D341Med (cell line): ENCODE data around the gene SMYD5.
A peak's percentile ranks its signal among the peaks of the same experiment; 100 is the strongest.
"Not testable (repeated sequence)": the region's sequence is repeated elsewhere in the genome, so short reads cannot be mapped to it uniquely, and the experiment has no call there.

Experiments used
- DNase-seq: peaks from one replicate; pipeline ENCODE4 v3.0.0; 2012; ENCODE audit warnings: low spot score

The SMYD5 gene

GRCh38 chr2:73260338-73260984, 46.4 kb downstream of the SMYD5 start:
- peak; percentile 84 for DNase-seq

DNA sequence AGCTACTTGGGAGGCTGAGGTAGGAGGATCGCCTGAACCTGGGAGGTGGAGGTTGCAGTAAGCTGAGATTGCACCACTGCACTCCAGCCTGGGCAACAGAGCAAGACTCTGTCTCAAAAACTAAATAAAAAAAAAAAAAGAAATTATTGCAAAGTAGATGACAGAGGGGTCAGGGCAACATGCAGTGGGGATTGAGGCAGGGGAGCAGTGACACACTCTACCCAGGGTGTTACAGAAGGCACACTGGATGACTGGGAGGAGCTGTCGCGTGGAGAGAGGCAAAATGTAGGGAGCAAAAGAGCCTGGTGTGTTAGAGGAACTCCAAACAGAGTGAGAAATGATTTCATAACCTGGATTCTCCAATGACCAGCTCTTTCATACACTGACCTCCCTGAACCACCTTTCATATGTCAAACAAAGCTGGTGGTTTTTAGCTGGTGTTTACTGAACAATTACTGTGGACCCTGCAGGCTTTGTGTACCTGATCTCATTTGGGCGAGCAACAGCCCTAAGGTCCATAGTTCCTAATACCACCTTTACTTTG, 48.1 kb downstream of the SMYD5 start:
- no peak for DNase-seq

DNA sequence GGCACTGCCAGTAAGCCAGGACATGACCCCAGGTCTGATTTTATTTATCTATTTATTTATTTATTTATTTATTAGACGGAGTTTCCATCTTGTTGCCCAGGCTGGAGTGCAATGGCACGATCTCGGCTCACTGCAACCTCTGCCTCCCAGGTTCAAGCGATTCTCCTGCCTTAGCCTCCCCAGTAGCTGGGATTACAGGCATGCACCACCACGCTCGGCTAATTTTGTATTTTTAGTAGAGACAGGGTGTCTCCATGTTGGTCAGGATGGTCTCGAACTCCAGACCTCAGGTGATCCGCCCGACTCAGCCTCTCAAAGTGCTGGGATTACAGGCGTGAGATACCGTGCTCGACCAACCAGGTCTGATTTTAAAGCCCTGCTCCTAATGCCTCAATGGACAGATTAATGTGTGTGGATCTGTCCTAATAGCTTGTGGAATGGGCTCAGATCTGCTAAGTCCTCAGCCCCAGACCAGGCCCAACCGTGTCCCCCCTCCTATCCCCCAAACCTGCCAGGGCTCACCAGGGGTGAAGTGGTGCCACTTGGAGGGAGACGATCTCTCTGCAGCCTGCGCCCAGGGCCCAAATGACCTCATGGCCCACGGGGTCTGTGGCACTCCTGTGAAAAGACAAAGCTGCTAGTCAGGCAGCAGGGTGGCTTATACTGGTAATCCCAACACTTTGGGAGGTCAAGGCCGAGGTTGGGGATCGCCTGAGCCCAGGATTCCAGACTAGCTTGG, 48.8 kb downstream of the SMYD5 start:
- not testable (repeated sequence) for DNase-seq

- DNase-seq: no peak
These were observed 49.7 kb downstream of the SMYD5 start for GRCh38 chr2:73263540-73264331.

DNA sequence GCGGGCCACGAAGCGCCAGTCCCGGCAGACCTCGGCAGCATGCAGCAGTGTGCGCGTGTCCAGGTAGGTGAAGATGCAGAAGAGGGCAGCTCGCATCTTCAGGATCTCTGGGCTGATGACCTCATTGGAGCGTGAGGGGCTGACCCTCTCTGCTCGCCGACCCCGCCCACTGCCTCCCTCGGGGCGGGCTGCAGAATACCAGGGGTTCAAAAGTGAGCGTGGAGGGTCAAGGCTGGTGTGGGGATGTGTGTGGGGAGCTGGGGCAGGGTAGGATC, 50.2 kb downstream of the SMYD5 start:
- DNase-seq: no peak

DNA sequence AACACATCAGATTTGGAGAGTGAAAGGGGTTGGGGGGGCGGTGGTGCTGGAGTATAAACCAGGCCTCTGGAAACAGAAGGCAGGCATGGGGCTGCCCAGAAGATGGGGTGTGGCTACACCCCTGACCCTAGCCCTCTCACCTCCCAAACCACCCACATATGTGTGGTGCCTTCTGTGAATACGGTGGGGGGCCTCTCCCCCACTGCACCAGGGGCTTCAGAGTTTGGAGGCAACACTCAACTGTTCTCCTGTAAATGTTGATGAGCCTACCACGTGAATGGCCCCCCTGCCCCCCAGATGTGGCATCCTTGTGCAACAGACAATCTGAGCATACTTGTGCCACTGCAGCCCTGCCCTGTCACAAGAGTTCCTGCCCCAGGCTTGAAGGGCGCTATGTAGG, 50.7 kb downstream of the SMYD5 start:
- DNase-seq: no peak

DNA sequence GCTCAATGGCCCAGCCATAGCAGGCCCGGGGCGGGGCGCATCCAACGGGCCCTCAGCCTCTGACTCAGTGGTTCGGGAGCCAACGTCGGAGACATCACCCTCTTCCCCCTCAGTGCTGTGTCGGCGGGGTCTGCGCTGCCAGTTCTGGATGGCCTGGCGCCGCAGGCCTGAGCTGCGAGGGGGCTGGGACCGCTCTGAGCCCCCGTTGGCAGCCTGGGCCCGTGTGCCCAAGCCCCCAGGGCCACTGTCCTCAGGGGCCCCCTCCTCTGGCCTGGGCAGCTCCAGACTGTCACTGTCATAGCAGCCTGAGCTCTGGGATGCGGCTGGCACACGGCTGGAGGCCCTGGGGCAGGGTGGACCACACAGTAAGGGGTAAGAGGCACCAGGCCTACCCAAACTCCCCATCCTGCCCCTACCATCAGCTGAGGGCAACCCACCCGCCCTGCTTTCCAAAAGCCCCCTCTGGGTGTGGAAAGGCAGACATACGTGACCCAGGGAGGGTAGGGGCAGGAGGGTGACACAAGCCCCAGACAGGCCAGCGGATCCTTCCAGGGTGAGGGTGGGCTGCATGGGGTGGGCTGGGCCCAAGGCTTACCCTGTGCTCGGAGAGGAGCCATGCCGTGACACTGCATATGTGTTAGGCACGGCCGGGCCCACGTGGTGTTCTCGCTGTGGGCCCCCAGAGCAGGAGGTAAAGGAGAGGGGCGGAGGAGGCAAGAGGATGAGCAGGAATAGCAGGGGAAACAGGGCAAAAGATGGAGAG, 51.4 kb downstream of the SMYD5 start:
- no peak for DNase-seq

DNA sequence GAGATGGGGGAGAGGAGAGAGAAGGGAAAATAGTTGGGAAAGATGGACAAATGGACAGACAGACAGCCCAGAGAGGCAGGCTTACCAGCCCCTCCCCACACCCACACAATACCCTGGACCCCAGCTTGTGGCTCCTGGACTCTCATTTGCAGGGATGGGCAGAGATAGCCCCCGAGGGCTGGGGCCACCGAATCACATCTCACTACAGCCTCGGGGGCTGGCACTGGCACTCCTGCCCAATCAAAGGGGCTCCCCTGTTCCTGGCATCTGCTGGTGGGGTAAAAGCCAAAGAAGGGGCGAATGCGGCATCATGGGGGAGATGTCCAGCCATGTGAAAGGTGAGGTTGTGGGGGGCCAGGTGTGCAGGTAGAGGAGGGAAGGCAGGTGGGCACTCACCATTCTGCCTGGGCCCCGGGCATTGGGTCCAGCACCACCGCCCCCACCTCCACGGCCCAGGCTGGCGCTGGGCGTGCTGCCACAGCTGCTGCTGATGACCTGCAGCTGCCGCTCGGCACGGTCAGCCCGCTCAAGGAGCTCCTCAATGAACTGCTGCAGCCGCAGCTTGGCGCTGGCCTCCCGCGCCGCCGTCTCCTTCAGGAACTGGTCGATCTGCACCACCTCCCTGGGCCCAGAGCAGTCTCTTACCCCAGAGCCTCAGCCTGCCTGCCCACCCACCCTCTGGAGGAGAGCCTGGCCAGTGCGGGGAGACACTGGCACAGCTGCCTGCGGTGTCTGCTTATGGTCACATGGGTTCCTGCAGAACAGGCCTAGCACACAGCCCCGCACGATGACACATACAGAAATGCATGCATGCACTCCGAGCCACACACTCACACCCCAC, 52.2 kb downstream of the SMYD5 start:
- DNase-seq: no peak

- no peak for DNase-seq
These were observed 53.0 kb downstream of the SMYD5 start for GRCh38 chr2:73267008-73267407.

DNA sequence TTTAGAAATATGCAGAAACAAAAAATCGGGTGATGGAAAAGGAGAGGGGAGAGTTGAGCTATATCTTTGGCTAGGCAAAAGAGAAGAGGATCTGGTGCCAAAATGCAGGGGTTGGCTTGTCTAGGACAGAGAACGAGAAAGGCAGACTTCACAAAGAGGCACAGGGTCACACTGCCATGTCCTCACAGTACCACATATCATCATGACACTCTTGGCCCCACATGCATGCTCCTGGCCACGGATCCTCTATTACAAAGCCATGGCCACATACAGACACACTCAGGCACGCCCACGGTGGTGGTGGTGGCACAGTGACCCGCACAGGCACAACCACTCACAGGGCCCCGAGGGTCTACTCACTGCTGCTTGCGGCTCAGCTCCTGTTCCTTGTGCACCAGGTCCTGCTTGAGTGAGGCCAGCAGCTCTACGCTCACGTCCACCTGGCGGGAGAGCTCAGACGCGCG, 54.4 kb downstream of the SMYD5 start:
- DNase-seq: no peak

DNA sequence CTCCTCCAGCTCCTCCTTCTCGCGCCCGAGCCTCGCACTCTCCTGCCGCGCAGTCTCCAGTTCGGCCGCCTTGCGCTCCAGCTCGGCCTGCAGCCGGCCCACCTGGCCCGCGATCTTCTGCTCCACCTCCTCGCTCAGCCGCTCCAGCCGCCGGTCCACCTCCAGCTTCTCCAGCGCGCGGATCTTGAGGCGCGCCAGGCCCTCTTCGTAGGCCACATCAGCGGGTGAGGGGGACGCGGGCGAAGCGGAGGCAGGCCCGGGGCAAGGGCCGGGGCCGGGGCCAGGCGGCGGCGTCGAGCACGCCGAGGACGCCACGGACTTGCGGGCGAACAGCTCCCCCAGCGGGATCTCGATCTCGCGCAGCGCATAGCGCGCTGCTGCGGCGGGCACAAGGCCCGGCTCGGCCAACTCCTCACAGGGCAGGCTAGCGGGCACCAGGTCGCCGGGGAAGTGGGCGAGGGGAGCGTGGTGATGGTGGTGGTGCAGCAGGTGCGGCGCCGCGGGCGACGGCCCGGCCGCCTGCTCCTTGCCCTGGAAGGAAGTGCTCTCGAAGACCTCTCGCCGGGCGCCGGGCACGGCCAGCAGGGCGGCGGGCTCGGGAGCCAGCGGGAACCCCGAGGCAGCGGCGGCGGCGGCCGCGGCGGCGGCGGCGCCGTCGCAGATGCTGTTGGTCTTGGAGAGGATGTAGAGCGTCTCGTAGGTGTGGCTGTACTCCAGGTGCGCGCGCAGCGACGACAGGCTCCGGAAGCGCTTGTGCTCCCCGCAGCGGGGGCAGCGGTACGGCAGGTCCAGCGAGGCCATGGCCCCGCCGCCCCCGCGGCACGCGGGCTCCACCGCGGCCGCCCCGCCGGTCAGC, 55.0 kb downstream of the SMYD5 start:
- DNase-seq: peak; percentile 45

- DNase-seq: no peak
These were observed 55.8 kb downstream of the SMYD5 start for GRCh38 chr2:73269686-73270465.

DNA sequence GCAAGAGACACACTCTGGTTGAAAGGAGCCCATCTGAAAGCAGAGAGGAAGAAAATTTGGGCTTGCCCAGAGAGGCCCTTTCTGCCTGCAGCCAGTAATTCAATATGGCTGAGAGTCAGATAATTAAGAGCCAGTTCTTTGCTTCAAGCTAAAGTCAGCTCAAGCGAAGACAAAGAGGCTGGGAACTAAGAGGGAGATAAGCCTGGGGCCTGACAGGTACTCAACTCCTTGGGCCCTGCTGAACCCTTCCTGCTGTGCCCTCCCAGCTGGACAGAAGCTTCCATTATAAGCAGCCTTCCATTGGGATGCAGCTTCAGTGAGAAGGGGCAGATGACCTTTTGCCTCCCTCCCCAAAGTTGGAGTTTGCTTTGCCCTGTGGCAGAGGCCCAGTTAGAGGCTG, 58.2 kb downstream of the SMYD5 start:
- DNase-seq: no peak
